ENCODE results near the gene SLX4.

Gene SLX4

DNA sequence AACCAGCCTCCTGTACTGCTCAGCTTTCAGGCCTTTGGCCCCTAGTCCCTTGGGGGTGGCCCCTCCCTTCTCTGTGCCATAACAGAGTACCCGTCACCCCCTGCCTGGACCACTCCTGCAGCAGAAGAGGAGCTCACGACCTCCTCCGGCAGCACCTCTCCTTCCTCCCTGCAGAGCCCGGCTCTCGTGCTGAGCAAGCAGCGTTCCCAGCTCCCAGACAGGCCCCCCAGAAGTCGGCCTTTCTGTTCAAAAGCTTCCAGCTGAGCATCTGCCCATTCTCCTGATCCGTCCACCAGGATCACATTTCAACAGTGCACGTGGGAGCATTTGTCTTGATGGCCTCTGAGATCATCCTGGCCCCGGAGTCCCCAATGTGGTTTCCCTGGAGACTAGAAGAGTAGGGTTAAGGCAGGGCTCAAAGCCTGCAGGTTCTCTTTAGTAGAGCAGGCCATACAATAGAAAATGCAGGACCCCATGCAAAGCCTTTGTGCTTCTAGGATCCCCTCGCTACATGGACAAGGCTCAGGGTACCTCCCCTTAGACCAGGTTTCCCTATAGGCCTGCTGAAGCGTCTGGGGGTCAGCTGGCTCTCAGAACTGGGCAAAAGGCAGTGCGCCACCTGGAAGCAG is 69.8 kb downstream of the SLX4 start:
- Histone ChIP-seq H3K9me3 (ENCODE audit: control insufficient read depth, insufficient read depth, low read depth, low read length) (no peaks in the 10 kb centered on the region), H3K27me3 (ENCODE audit: control insufficient read depth, insufficient read depth, low read length) (no peaks in the 10 kb centered on the region), H3K9ac (ENCODE audit: low read length) (no peak overlapping the region), H3K4me1 (ENCODE audit: control insufficient read depth, insufficient read depth, low read length) (peaks cover 7% of the 10 kb centered on the region; the same call in 1 of the 2 replicates), H3K4me3 (ENCODE audit: low read depth, low read length) (no peak overlapping the region), H3K36me3 (ENCODE audit: control insufficient read depth, insufficient read depth, low read length) (peaks cover 16% of the 10 kb centered on the region), H3K27ac (ENCODE audit: low read depth, low read length) (no peak overlapping the region)

DNA sequence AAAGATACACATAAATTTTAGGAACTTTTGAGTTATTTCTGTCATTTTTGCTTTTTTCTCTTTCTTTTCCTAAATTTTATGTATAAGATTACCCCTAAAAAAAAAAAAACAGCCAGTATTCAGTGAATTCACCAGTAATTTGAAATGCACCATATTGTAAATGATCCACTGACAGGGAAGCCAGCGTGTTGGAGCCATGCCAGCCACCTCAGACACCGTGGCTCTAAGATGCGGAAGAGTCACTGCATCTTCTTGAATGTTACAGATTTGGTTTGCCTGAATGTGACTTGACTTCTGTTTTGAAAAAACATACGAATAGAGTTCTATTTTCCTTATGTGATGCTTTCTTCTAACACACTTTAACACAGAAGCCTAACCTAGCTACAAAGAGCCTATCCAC is 73.2 kb downstream of the SLX4 start:
- H3K9me3 ChIP-seq (ENCODE audit: control insufficient read depth, insufficient read depth, low read depth, low read length), result no peaks in the 10 kb centered on the region
- H3K27ac ChIP-seq (ENCODE audit: low read depth, low read length), result no peak overlapping the region
- H3K36me3 ChIP-seq (ENCODE audit: control insufficient read depth, insufficient read depth, low read length), result peaks cover 36% of the 10 kb centered on the region

DNA sequence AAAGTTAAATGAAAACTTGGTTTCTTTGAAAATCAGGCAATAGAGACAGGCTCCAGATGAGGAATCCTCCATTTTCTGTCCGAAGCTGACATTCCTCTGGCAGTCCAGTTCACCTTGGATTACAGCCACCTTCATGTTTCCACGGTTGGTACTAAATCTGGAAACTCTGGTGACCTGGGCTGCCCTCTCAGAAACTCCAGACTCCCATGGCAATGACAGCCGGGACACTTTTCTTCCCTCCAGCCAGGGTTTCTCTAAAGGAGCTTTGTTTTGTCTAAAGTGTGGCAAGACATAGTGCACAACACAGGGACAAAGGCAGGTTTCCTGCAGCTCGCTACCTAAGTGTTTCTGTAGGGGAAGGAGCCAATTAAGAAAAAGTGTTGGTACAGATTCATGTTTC is 74.6 kb downstream of the SLX4 start:
- H3K27ac ChIP-seq (ENCODE audit: low read depth, low read length), result no peak overlapping the region
- H3K27me3 ChIP-seq (ENCODE audit: control insufficient read depth, insufficient read depth, low read length), result no peaks in the 10 kb centered on the region
- no peaks in the 10 kb centered on the region for H3K4me1 ChIP-seq (ENCODE audit: control insufficient read depth, insufficient read depth, low read length)
- no peak overlapping the region for H3K4me3 ChIP-seq (ENCODE audit: low read depth, low read length)
- no peak overlapping the region for H3K9ac ChIP-seq (ENCODE audit: low read length)
- H3K9me3 ChIP-seq (ENCODE audit: control insufficient read depth, insufficient read depth, low read depth, low read length), result no peaks in the 10 kb centered on the region
- H3K36me3 ChIP-seq (ENCODE audit: control insufficient read depth, insufficient read depth, low read length), result peaks cover 46% of the 10 kb centered on the region

More for the DNA sequence above, 73.2 kb downstream of the SLX4 start:
- Histone ChIP-seq H3K4me1 (ENCODE audit: control insufficient read depth, insufficient read depth, low read length) (peaks cover 6% of the 10 kb centered on the region; the same call in 1 of the 2 replicates), H3K27me3 (ENCODE audit: control insufficient read depth, insufficient read depth, low read length) (no peaks in the 10 kb centered on the region), H3K4me3 (ENCODE audit: low read depth, low read length) (no peak overlapping the region), H3K9ac (ENCODE audit: low read length) (no peak overlapping the region)

DNA sequence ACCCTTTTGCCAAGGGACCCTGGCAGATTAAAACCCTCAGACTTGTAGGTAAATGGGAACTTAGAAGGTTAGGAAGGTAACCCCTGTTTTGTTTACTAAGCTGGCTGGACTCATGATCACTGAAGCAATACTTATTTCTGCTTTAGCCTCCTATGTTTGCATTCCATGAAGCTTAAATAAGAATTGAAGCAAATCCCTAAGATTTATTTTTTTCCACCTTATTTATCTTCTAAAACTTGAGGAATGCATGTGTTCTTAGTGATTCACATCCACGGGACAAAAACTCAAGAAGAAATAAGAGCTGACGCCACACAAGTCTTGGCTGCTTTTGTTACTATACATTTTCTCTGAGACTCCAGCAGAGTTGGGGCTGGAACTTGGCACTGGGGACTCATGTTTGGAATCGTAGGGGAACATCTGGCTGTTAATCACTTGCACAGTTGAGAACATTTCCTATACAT is 75.1 kb downstream of the SLX4 start:
- H3K9me3 ChIP-seq (ENCODE audit: control insufficient read depth, insufficient read depth, low read depth, low read length), result no peaks in the 10 kb centered on the region
- no peaks in the 10 kb centered on the region for H3K4me1 ChIP-seq (ENCODE audit: control insufficient read depth, insufficient read depth, low read length)
- H3K4me3 ChIP-seq (ENCODE audit: low read depth, low read length), result no peak overlapping the region
- peaks cover 48% of the 10 kb centered on the region for H3K36me3 ChIP-seq (ENCODE audit: control insufficient read depth, insufficient read depth, low read length)
- H3K27ac ChIP-seq (ENCODE audit: low read depth, low read length), result no peak overlapping the region
- no peak overlapping the region for H3K9ac ChIP-seq (ENCODE audit: low read length)
- H3K27me3 ChIP-seq (ENCODE audit: control insufficient read depth, insufficient read depth, low read length), result no peaks in the 10 kb centered on the region

DNA sequence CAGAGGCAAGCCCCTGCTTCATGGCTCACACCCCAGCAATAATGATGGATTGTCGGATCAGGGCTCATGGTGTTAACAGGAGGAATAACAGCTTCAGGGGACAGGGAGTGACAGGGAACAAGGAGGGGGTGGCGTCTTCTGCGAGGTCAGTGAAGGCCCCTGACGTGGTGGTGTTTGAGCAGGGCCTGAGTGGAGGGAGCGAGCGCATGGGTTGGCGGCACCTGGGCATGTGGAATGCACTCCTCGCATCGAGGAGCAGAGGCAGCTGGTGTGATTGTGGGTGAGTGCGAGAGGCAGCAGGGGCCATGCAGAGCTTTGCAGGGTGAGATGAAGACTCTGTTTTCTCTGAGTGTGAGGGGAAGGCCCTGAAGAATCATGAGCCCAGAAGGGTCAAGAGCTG is 77.3 kb downstream of the SLX4 start:
- H3K9me3 ChIP-seq (ENCODE audit: control insufficient read depth, insufficient read depth, low read depth, low read length), result no peaks in the 10 kb centered on the region
- H3K4me3 ChIP-seq (ENCODE audit: low read depth, low read length), result no peak overlapping the region
- no peaks in the 10 kb centered on the region for H3K27me3 ChIP-seq (ENCODE audit: control insufficient read depth, insufficient read depth, low read length)
- no peaks in the 10 kb centered on the region for H3K4me1 ChIP-seq (ENCODE audit: control insufficient read depth, insufficient read depth, low read length)
- H3K27ac ChIP-seq (ENCODE audit: low read depth, low read length), result no peak overlapping the region
- H3K36me3 ChIP-seq (ENCODE audit: control insufficient read depth, insufficient read depth, low read length), result peaks cover 52% of the 10 kb centered on the region
- H3K9ac ChIP-seq (ENCODE audit: low read length), result no peak overlapping the region

DNA sequence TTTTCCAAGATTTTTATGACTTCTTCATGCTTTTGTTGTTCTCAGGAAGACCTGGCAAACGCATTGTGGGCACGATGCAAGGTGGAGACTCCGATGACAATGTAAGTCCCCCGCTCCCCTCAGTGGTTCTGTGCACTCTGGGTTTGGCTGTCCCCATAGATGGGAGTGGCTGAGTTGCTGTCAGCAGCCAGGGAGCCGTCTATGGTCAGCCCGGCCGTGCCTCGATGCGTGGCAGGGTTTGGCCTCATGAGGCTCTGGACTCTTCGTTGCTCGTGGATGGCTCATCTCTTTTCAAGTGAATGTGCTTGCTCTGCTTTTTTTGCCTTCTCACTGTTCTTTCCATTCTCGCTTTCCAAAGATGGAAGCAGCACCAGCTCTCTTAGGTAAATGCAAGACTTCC is 78.7 kb downstream of the SLX4 start:
- no peak overlapping the region for H3K27ac ChIP-seq (ENCODE audit: low read depth, low read length)
- no peaks in the 10 kb centered on the region for H3K4me1 ChIP-seq (ENCODE audit: control insufficient read depth, insufficient read depth, low read length)
- H3K36me3 ChIP-seq (ENCODE audit: control insufficient read depth, insufficient read depth, low read length), result peaks cover 58% of the 10 kb centered on the region
- H3K9ac ChIP-seq (ENCODE audit: low read length), result no peak overlapping the region
- no peak overlapping the region for H3K4me3 ChIP-seq (ENCODE audit: low read depth, low read length)
- no peaks in the 10 kb centered on the region for H3K9me3 ChIP-seq (ENCODE audit: control insufficient read depth, insufficient read depth, low read depth, low read length)
- H3K27me3 ChIP-seq (ENCODE audit: control insufficient read depth, insufficient read depth, low read length), result no peaks in the 10 kb centered on the region
